Peyer's patch (tissue), 4 donors: ENCODE results near the gene S100A4. TPM values are rescaled to one million over a fixed set of nuclear protein-coding genes. Genes with fewer than 3 reads are reported as not detected.
"Not testable (repeated sequence)": the region's sequence is repeated elsewhere in the genome, so short reads cannot be mapped to it uniquely, and the experiment has no call there.

Experiments used
- DNase-seq, 3 donors: peaks; one replicate each; pipeline ENCODE4 v3.0.0-alpha.2; 2017 to 2019
- H3K27ac ChIP-seq, 4 donors: fragments of 200-600 bp; sonication (generic); one replicate each; pipeline ENCODE4 v1.5.1; 2016 to 2019
- H3K27me3 ChIP-seq, 2 donors: fragments of 200-600 bp; sonication (generic); one replicate each; pipeline ENCODE4 v1.5.1; 2019
- H3K36me3 ChIP-seq, 3 donors: fragments of 200-600 bp; sonication (generic); one replicate each; pipeline ENCODE4 v1.5.1; 2016 to 2019
- H3K4me1 ChIP-seq, 4 donors: fragments of 200-600 bp; sonication (generic); one replicate each; pipeline ENCODE4 v1.5.1; 2016 to 2019
- H3K4me3 ChIP-seq, 4 donors: fragments of 200-600 bp; sonication (generic); 1 replicate in 3 of 4; 2 replicates in 1 of 4; pipeline ENCODE4 v1.5.1; 2016 to 2019; ENCODE audit warnings: mild to moderate bottlenecking in 1 of 4
- H3K9me3 ChIP-seq, 4 donors: fragments of 200-600 bp; sonication (generic); one replicate each; pipeline ENCODE4 v1.5.1; 2016 to 2019; ENCODE audit warnings: mild to moderate bottlenecking in 1 of 4
- CTCF ChIP-seq, 6 experiments: fragments of 450-650 bp in 4 of 6; fragments of 200-600 bp in 2 of 6; sonication (generic) in 1 of 6; IDR thresholded peaks; one replicate each; pipeline ENCODE4 v1.5.1; 2017 to 2019; ENCODE audit warnings: antibody characterized with exemption in 6 of 6, mild to moderate bottlenecking in 3 of 6, moderate library complexity in 1 of 6
- POLR2A ChIP-seq, 2 donors: fragments of 450-650 bp; IDR thresholded peaks; one replicate each; pipeline ENCODE4 v1.5.1; 2017; ENCODE audit warnings: antibody characterized with exemption in 2 of 2, mild to moderate bottlenecking in 2 of 2, moderate library complexity in 2 of 2
- total RNA-seq, 4 donors: library from RNA; depleted of rRNA; stranded (reverse); fragments of >200 nt; gene quantifications; one replicate each; pipeline ENCODE4 v1.1.0, GENCODE V29; 2016

Gene S100A4
- total RNA-seq, 4 donors from 2014 or later: 38.2 to 435 (median 53.6) TPM

GRCh38 chr1:153577138-153577537, 31.5 kb upstream of the S100A4 start:
- DNase-seq: no peak
- Histone ChIP-seq H3K4me3 (no peak overlapping the region), H3K27me3 (no peaks in the 10 kb centered on the region), H3K9me3 (no peaks in the 10 kb centered on the region), H3K4me1 (peaks cover 0 to 15% (median 0%) of the 10 kb centered on the region in 4 donors), H3K36me3 (no peaks in the 10 kb centered on the region), H3K27ac (no peak overlapping the region)
- no peak for TF ChIP-seq POLR2A (IDR thresholded peaks at IDR 0.05)
- no peak for TF ChIP-seq CTCF (IDR thresholded peaks at IDR 0.05)

- H3K27me3 ChIP-seq, H3K4me3 ChIP-seq, DNase-seq, H3K36me3 ChIP-seq, H3K27ac ChIP-seq, H3K9me3 ChIP-seq: not testable (repeated sequence)
- H3K4me1 ChIP-seq: peaks cover 0 to 21% (median 0%) of the 10 kb centered on the region in 4 donors
Measured at GRCh38 chr1:153575497-153575896, 29.9 kb upstream of the S100A4 start.

GRCh38 chr1:153575081-153575491, 29.5 kb upstream of the S100A4 start:
- H3K9me3 ChIP-seq, DNase-seq, H3K36me3 ChIP-seq, H3K27me3 ChIP-seq, H3K27ac ChIP-seq, H3K4me3 ChIP-seq: not testable (repeated sequence)
- peaks cover 0 to 21% (median 0%) of the 10 kb centered on the region in 4 donors for H3K4me1 ChIP-seq

- DNase-seq: no peak
- peaks cover 0 to 21% (median 0%) of the 10 kb centered on the region in 4 donors for H3K4me1 ChIP-seq
- H3K4me3 ChIP-seq: no peak overlapping the region
- H3K27me3 ChIP-seq: no peaks in the 10 kb centered on the region
- no peaks in the 10 kb centered on the region for H3K36me3 ChIP-seq
- no peaks in the 10 kb centered on the region for H3K9me3 ChIP-seq
- peak overlapping the region in 2 of 4 donors; percentile 26 to 48 for H3K27ac ChIP-seq
- no peak for TF ChIP-seq CTCF (IDR thresholded peaks at IDR 0.05)
- TF ChIP-seq POLR2A (IDR thresholded peaks at IDR 0.05): no peak
Measured at GRCh38 chr1:153573351-153573750, 27.7 kb upstream of the S100A4 start.

- Histone ChIP-seq H3K27ac (peak overlapping the region in 3 of 4 donors; percentile 26 to 48 (median 27)), H3K36me3 (no peaks in the 10 kb centered on the region), H3K4me1 (peaks cover 0 to 27% (median 0%) of the 10 kb centered on the region in 4 donors), H3K4me3 (no peak overlapping the region), H3K27me3 (no peaks in the 10 kb centered on the region), H3K9me3 (no peaks in the 10 kb centered on the region)
- TF ChIP-seq CTCF (IDR thresholded peaks at IDR 0.05) (peak in 5 of 6 experiments; percentile 51 to 97 (median 92)), POLR2A (IDR thresholded peaks at IDR 0.05) (peak in 1 of 2 donors; percentile 21)
- DNase-seq: peak; percentile 79 to 94 (median 86)
Measured at GRCh38 chr1:153572569-153573015, 27.0 kb upstream of the S100A4 start.

GRCh38 chr1:153571706-153572105, 26.1 kb upstream of the S100A4 start:
- no peaks in the 10 kb centered on the region for H3K27me3 ChIP-seq
- H3K27ac ChIP-seq: no peak overlapping the region
- H3K36me3 ChIP-seq: no peaks in the 10 kb centered on the region
- peaks cover 1 to 31% (median 5%) of the 10 kb centered on the region in 4 donors for H3K4me1 ChIP-seq
- H3K9me3 ChIP-seq: no peaks in the 10 kb centered on the region
- no peak for TF ChIP-seq CTCF (IDR thresholded peaks at IDR 0.05)
- no peak for TF ChIP-seq POLR2A (IDR thresholded peaks at IDR 0.05)
- H3K4me3 ChIP-seq: no peak overlapping the region
- DNase-seq: no peak

GRCh38 chr1:153570874-153571273, 25.3 kb upstream of the S100A4 start:
- Histone ChIP-seq H3K4me1 (peaks cover 8 to 40% (median 13%) of the 10 kb centered on the region in 4 donors), H3K27me3 (no peaks in the 10 kb centered on the region), H3K4me3 (no peak overlapping the region), H3K36me3 (no peaks in the 10 kb centered on the region), H3K27ac (peak overlapping the region in 1 of 4 donors; percentile 7), H3K9me3 (no peaks in the 10 kb centered on the region)
- DNase-seq: peak in 2 of 3 donors; percentile 53 to 67
- TF ChIP-seq POLR2A (IDR thresholded peaks at IDR 0.05) (no peak), CTCF (IDR thresholded peaks at IDR 0.05) (no peak)
